H1 (cell line): Measurements from ENCODE around the gene CSF3R. TPM values are rescaled to one million over a fixed set of nuclear protein-coding genes. Genes with fewer than 3 reads are reported as not detected.
"Not testable (repeated sequence)": the region's sequence is repeated elsewhere in the genome, so short reads cannot be mapped to it uniquely, and the experiment has no call there.

Experiments used
- CTCF ChIA-PET: fragments of 300-600 bp; sonication (Branson Sonifier 250); formaldehyde crosslinking; loops from one replicate; lab custom pipeline; 2021; ENCODE audit not compliant: partially characterized antibody; lab: Charles Lee
- POLR2A ChIA-PET: fragments of 300-600 bp; sonication (Branson Sonifier 250); formaldehyde crosslinking; loops from one replicate; lab custom pipeline; 2021; ENCODE audit warnings: inconsistent platforms; ENCODE audit not compliant: partially characterized antibody; lab: Charles Lee
- DNase-seq, 2 experiments: peaks; one replicate each; pipeline versions ENCODE4 v3.0.0 to v3.0.0-alpha.2; 2010 to 2022; ENCODE audit warnings: low spot score in 2 of 2, low read depth in 1 of 2, mixed read lengths in 1 of 2
- FAIRE-seq: peaks from 2 replicates; lab custom pipeline; 2011; peaks lifted over from hg19 to GRCh38; lab: Jason Lieb, UNC
- H2AFZ ChIP-seq: 2 replicates; pipeline ENCODE4 v1.8.1; 2012; ENCODE audit warnings: low read length, inconsistent platforms
- H2AK5ac ChIP-seq: 2 replicates; pipeline ENCODE4 v1.6.1; 2013; ENCODE audit warnings: low read depth, low read length
- H2BK120ac ChIP-seq: replicated peaks from 2 replicates; pipeline ENCODE3; 2013; ENCODE audit warnings: low read depth, low read length, inconsistent platforms
- H2BK12ac ChIP-seq: 2 replicates; pipeline ENCODE4 v1.6.1; 2013; ENCODE audit warnings: low read depth, low read length
- H2BK15ac ChIP-seq: 2 replicates; pipeline ENCODE4 v1.6.1; 2013; ENCODE audit warnings: low read length
- H2BK20ac ChIP-seq: 2 replicates; pipeline ENCODE4 v1.6.1; 2013; ENCODE audit warnings: low read length
- H2BK5ac ChIP-seq: 2 replicates; pipeline ENCODE4 v1.6.1; 2013; ENCODE audit warnings: low read depth, low read length
- H3K14ac ChIP-seq: 2 replicates; pipeline ENCODE4 v1.6.1; 2013; ENCODE audit warnings: inconsistent platforms; ENCODE audit not compliant: insufficient read length
- H3K18ac ChIP-seq: 2 replicates; pipeline ENCODE4 v1.6.1; 2013; ENCODE audit warnings: low read length; ENCODE audit errors: extremely low read depth
- H3K23ac ChIP-seq: 2 replicates; pipeline ENCODE4 v1.6.1; 2013; ENCODE audit warnings: inconsistent platforms; ENCODE audit not compliant: insufficient read length
- H3K23me2 ChIP-seq: 2 replicates; pipeline ENCODE4 v1.6.1; 2013; ENCODE audit warnings: low read depth, low read length
- H3K27ac ChIP-seq: 2 replicates; pipeline ENCODE4 v1.6.1; 2011; ENCODE audit warnings: low read depth, low read length, inconsistent platforms
- H3K27me3 ChIP-seq, 4 experiments: replicated peaks in 1 of 4; 1 replicate in 1 of 4; 2 replicates in 3 of 4; pipeline versions ENCODE4 v1.6.1 to v1.8.1; 2011 to 2013; ENCODE audit warnings: low read length in 3 of 4, mild to moderate bottlenecking in 3 of 4, inconsistent platforms in 2 of 4, mixed read lengths in 2 of 4, moderate library complexity in 1 of 4; ENCODE audit not compliant: control insufficient read depth in 3 of 4, insufficient read depth in 3 of 4; ENCODE audit errors: extremely low read depth in 1 of 4
- H3K36me3 ChIP-seq, 4 experiments: 2 replicates each; pipeline versions ENCODE4 v1.6.1 to v1.8.1; 2011 to 2013; ENCODE audit warnings: mild to moderate bottlenecking in 4 of 4, low read length in 3 of 4, moderate library complexity in 2 of 4, control low read depth in 1 of 4, inconsistent platforms in 1 of 4; ENCODE audit not compliant: insufficient read depth in 4 of 4, control insufficient read depth in 2 of 4
- H3K4ac ChIP-seq: replicated peaks from 2 replicates; pipeline ENCODE3; 2013; ENCODE audit warnings: low read length, low read depth, mixed read lengths, inconsistent platforms; ENCODE audit not compliant: insufficient read length
- H3K4me1 ChIP-seq, 4 experiments: replicated peaks in 1 of 4; 1 replicate in 1 of 4; 2 replicates in 3 of 4; pipeline versions ENCODE4 v1.6.1 to v1.8.1; 2011 to 2013; ENCODE audit warnings: low read length in 3 of 4, inconsistent platforms in 2 of 4, mixed read lengths in 1 of 4; ENCODE audit not compliant: insufficient read depth in 4 of 4, control insufficient read depth in 3 of 4
- H3K4me2 ChIP-seq, 2 experiments: 2 replicates each; pipeline versions ENCODE4 v1.6.1 to v1.8.1; 2011 to 2013; ENCODE audit warnings: low read depth in 2 of 2, low read length in 2 of 2, control low read depth in 1 of 2, inconsistent platforms in 1 of 2, mild to moderate bottlenecking in 1 of 2; ENCODE audit not compliant: insufficient read depth in 1 of 2
- H3K4me3 ChIP-seq, 4 experiments: fragments of 200-600, 300-600 bp in 1 of 4; sonication (generic), shearing (Covaris generic), sonication (Bioruptor Twin) in 1 of 4; 2 replicates each; pipeline versions ENCODE4 v1.5.1 to v1.8.1; 2011 to 2016; ENCODE audit warnings: low read length in 4 of 4, low read depth in 3 of 4, control low read depth in 2 of 4, inconsistent platforms in 2 of 4, mild to moderate bottlenecking in 2 of 4, mixed read lengths in 1 of 4, moderate library complexity in 1 of 4; ENCODE audit not compliant: insufficient read depth in 2 of 4; ENCODE audit errors: extremely low read depth in 1 of 4
- H3K56ac ChIP-seq: replicated peaks from 2 replicates; pipeline ENCODE3; 2013; ENCODE audit warnings: low read depth, mild to moderate bottlenecking, mixed read lengths, low read length, inconsistent platforms; ENCODE audit not compliant: insufficient read length
- H3K79me1 ChIP-seq: 2 replicates; pipeline ENCODE4 v1.6.1; 2013; ENCODE audit warnings: low read depth, low read length, control low read depth
- H3K79me2 ChIP-seq, 2 experiments: 2 replicates each; pipeline versions ENCODE4 v1.6.1 to v1.8.1; 2012 to 2013; ENCODE audit warnings: low read length in 2 of 2, mild to moderate bottlenecking in 2 of 2, inconsistent platforms in 1 of 2; ENCODE audit not compliant: insufficient read depth in 2 of 2, control insufficient read depth in 1 of 2
- H3K9ac ChIP-seq, 4 experiments: replicated peaks in 1 of 4; 1 replicate in 1 of 4; 2 replicates in 3 of 4; pipeline versions ENCODE4 v1.6.1 to v1.8.1; 2011 to 2013; ENCODE audit warnings: low read depth in 3 of 4, low read length in 3 of 4, control low read depth in 2 of 4, mild to moderate bottlenecking in 2 of 4, moderate library complexity in 2 of 4, inconsistent platforms in 1 of 4; ENCODE audit errors: extremely low read depth in 1 of 4
- H3K9me3 ChIP-seq, 2 experiments: 2 replicates each; pipeline versions ENCODE4 v1.6.1 to v1.8.1; 2012 to 2013; ENCODE audit warnings: mild to moderate bottlenecking in 2 of 2, moderate library complexity in 2 of 2, control low read depth in 1 of 2, inconsistent platforms in 1 of 2, low read depth in 1 of 2, low read length in 1 of 2, mixed read lengths in 1 of 2; ENCODE audit not compliant: insufficient read depth in 2 of 2
- H4K20me1 ChIP-seq, 2 experiments: replicated peaks in 1 of 2; 2 replicates each; pipeline versions ENCODE3 to v1.8.1; 2011 to 2013; ENCODE audit warnings: inconsistent platforms in 2 of 2, low read length in 2 of 2, mild to moderate bottlenecking in 1 of 2; ENCODE audit not compliant: insufficient read depth in 2 of 2, control insufficient read depth in 1 of 2
- H4K5ac ChIP-seq: 2 replicates; pipeline ENCODE4 v1.6.1; 2013; ENCODE audit warnings: low read length, low read depth, mixed read lengths, inconsistent platforms; ENCODE audit not compliant: insufficient read length
- H4K8ac ChIP-seq: 2 replicates; pipeline ENCODE4 v1.8.0; 2013; ENCODE audit warnings: mild to moderate bottlenecking, moderate library complexity, low read length, inconsistent platforms; ENCODE audit not compliant: insufficient read depth; ENCODE audit errors: extremely low read depth
- H4K91ac ChIP-seq: replicated peaks from 2 replicates; pipeline ENCODE3; 2013; ENCODE audit warnings: low read length, mixed read lengths, inconsistent platforms; ENCODE audit not compliant: insufficient read length
- WGBS, 2 experiments: shearing (Covaris generic) in 1 of 2; methylation state at CpG; one replicate each; pipeline versions ENCODE4 v1.1.6 to v1.1.7; 2013 to 2015; ENCODE audit warnings: low lambda C conversion rate in 2 of 2, mixed read lengths in 2 of 2, inconsistent platforms in 1 of 2, low coverage in 1 of 2, missing lambda C conversion rate in 1 of 2; ENCODE audit not compliant: insufficient replicate concordance in 2 of 2, insufficient coverage in 1 of 2, insufficient read length in 1 of 2; ENCODE audit errors: extremely low coverage in 1 of 2, missing lambda C conversion rate in 1 of 2; 5-methylcytosine and 5-hydroxymethylcytosine counted together
- polyA plus RNA-seq, 7 experiments: library from polyadenylated mRNA; depleted of rRNA in 3 of 7; stranded (reverse) in 5 of 7; unstranded in 2 of 7; fragments of >200 nt in 5 of 7; fragments of 200-250 nt in 2 of 7; gene quantifications; 1 replicate in 5 of 7; 2 replicates in 1 of 7; 4 replicates in 1 of 7; pipeline versions ENCODE4 v1.2.1 to v1.2.3, GENCODE V29; 2011 to 2013; ENCODE audit warnings: missing spikeins in 2 of 7, mixed read lengths in 2 of 7
- total RNA-seq: library from RNA; stranded (reverse); fragmentation: NEBNext Ultra II Directional; extraction: Animal tissue kit (Norgen Biotek cat#: 25700); gene quantifications from 2 replicates; pipeline ENCODE4 v1.2.1, GENCODE V29; 2021

CSF3R gene
- total and polyA plus RNA-seq, 2 of the 8 experiments (the other 6 are each of a cell fraction or from before 2014, with no cell fraction given) = not detected

- H3K23ac ChIP-seq, H3K36me3 ChIP-seq, H3K27ac ChIP-seq, H3K56ac ChIP-seq, H4K8ac ChIP-seq, H3K79me1 ChIP-seq, H2AK5ac ChIP-seq, H3K79me2 ChIP-seq, H3K23me2 ChIP-seq, H3K4me2 ChIP-seq, H3K14ac ChIP-seq, H3K9me3 ChIP-seq, DNase-seq, H2BK15ac ChIP-seq, H3K4me1 ChIP-seq, H2BK5ac ChIP-seq, H2BK12ac ChIP-seq, H3K27me3 ChIP-seq, H3K4me3 ChIP-seq, H4K91ac ChIP-seq, POLR2A ChIA-PET, H4K5ac ChIP-seq, H3K4ac ChIP-seq, FAIRE-seq, H2AFZ ChIP-seq, H4K20me1 ChIP-seq, H2BK20ac ChIP-seq, H3K9ac ChIP-seq, H3K18ac ChIP-seq, H2BK120ac ChIP-seq: not testable (repeated sequence)
- 83% methylated on average over 10 of the region's 10 CpGs; no CpG with 5 or more reads in 1 of the 2 experiments for WGBS, 2 experiments
- CTCF ChIA-PET = interaction anchor here (1.3 kb wide), 1 partner anchor 29 kb away, joined by 3 read pairs; no protein-coding TSS in a partner anchor
Observed at GRCh38 chr1:36489258-36490051, 6.7 kb upstream of the CSF3R start.
